Fibroblast of pulmonary artery (primary cell): ENCODE results near the gene PFDN2.

Experiments
- DNase-seq: peaks from one replicate; pipeline ENCODE4 v3.0.0-alpha.2; 2010; ENCODE audit warnings: low read depth
- H3K4me3 ChIP-seq: replicated peaks from 2 replicates; pipeline ENCODE4 v1.5.1; 2011; ENCODE audit warnings: low read depth, mild to moderate bottlenecking, control low read depth, low read length, moderate library complexity
- TF ChIP-seq, protein P1 (sequence below): IDR thresholded peaks from 2 replicates; pipeline ENCODE4 v1.5.1; 2011; ENCODE audit warnings: mild to moderate bottlenecking, control low read depth, low read length, inconsistent platforms; ENCODE audit errors: missing control alignments

Gene PFDN2

DNA sequence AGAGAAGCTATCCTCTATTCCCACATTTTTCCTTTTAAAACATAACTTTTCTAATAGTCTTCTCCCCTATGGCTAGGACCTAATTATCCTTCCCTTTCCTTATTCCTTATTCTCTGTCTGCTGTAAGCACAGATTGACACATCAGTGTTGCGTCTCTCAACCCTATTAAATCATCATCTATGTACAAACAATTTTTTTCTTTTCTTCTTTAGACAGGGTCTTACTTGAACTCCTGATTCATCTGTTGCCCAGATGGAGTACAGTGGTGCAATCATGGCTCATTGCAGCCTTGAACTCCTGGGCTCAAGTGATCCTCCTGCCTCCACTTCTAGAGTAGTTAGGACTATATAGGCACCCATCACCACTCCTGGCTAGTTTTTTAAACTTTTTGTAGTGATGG lies 11.4 kb downstream of the PFDN2 start:
- DNase-seq: no peak
- no peak overlapping the region for H3K4me3 ChIP-seq
- TF ChIP-seq, protein P1, sequence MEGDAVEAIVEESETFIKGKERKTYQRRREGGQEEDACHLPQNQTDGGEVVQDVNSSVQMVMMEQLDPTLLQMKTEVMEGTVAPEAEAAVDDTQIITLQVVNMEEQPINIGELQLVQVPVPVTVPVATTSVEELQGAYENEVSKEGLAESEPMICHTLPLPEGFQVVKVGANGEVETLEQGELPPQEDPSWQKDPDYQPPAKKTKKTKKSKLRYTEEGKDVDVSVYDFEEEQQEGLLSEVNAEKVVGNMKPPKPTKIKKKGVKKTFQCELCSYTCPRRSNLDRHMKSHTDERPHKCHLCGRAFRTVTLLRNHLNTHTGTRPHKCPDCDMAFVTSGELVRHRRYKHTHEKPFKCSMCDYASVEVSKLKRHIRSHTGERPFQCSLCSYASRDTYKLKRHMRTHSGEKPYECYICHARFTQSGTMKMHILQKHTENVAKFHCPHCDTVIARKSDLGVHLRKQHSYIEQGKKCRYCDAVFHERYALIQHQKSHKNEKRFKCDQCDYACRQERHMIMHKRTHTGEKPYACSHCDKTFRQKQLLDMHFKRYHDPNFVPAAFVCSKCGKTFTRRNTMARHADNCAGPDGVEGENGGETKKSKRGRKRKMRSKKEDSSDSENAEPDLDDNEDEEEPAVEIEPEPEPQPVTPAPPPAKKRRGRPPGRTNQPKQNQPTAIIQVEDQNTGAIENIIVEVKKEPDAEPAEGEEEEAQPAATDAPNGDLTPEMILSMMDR: no peak

DNA sequence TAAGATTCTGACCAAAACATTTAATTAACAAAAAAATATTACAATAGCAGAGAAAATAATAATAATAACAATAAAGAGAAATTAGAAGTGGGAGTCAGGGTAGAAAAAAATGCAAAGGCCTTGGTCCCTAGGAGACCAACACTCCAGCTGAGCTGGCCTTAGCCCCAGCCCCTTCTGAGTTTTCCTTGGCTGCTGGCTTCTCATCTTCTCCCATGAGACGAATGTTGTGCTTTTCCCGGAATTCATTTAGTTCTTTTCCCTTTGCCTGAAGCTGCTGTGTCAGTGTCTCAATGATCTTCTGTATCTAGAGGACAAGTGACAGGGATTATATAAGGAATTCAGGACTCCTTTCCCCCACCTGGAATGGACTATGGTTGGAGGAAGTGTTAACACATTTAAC lies 17.3 kb downstream of the PFDN2 start:
- DNase-seq: no peak
- TF ChIP-seq, protein P1: no peak
- no peak overlapping the region for H3K4me3 ChIP-seq

DNA sequence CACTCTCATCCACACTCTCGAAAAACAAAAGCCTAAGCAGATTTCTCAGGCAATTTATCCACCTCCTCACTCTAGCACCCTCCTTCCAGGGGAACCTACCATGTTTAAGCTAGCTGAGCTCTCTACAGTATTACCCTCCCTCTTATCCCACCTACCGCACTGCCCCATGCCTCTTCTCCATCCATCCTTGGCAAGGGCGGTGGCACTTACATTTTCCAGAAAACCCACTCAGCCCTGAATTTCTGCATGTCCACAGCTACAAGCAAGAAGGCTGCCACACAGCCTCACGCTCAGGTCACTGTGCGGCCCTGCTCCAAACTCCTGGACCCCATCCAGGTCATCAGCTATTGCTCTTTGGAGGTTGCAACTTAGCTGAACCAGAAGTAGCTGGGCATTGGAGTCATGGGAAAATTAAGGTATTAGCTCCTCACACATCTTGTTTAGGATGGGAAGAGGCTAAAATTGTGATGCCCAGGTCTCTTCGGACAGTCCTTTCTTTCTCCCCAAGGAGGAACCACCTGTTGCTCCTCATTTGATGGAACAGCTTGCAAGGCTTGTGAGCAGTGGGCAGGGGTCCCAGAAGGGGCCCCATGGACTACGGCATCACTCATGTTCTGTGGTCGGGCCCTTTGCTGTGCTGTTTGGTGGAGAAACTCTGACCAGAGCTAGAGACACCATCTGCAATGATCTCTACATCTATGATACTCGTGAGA lies 18.6 kb downstream of the PFDN2 start:
- peak overlapping the region; percentile 67 for H3K4me3 ChIP-seq
- TF ChIP-seq, protein P1: no peak
- no peak for DNase-seq

DNA sequence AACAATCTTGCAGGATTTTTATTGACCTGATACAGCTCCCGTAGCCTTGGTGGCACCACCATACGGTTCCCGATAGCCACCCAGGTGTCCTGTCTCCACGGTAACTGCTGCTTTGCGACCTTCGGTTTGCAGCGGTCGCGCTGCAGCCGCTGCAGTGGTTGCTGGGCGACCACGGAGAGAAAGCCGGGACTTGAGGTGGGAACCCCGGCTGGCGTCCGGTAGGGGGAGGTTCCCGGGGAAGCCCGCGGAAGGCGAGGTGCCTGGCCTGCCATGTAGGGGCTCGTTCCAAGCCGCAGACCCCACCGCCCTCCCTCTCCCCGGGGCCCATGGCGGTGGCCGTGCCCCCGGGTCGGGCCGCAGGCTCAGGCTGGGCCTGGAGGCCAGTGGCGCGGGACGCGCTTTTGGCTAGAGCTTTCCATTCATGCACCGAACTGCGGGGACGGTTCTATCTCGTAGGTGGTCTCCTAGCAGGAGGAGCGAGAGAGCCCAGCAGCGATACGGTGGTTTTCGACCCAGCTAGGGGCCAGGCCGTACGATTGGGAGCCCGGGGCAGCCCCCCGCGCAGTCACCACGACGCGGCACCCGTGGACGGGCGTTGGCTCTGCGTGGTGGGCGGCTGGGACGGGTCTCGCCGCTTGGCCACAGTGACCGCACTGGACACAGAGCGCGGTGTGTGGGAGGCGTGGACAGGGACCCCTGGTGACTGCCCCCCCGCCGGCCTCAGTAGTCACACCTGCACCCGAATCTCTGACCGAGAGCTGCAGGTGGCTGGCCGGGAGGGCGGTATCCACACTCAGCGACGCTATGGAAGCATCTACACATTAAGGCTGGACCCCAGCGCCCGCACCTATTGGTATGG lies 19.4 kb downstream of the PFDN2 start, which contains the start of gene KLHDC9:
Gene KLHDC9, plus strand, starts transcription at position 152 of the 859 bp plus-strand sequence. Its CDS starts 175 bp downstream, at position 327.
- DNase-seq: peak; percentile 79
- TF ChIP-seq, protein P1: no peak
- peak within 1 kb of the TSS; percentile 67 for H3K4me3 ChIP-seq

DNA sequence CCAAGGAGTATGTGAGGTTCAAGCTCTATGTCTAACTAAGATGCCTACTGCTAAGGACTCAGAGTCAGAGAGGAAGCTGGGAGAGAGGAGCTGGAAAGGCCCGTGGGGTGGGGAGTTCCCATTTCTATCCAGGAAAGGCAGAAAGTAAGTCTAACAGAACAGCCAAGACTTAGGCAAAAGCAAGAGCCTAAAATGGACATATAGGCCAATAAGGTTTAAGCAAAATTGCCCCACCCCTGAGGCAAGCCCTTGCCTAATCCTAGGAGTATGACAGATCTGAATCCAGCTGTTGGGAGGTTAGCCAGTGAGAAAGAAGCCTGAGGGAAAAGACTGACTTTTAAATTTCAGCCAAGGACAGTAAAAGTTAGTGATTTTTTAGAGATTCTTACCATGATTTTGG lies 21.3 kb downstream of the PFDN2 start:
- H3K4me3 ChIP-seq: no peak overlapping the region
- TF ChIP-seq, protein P1: no peak
- DNase-seq: peak; percentile 83

DNA sequence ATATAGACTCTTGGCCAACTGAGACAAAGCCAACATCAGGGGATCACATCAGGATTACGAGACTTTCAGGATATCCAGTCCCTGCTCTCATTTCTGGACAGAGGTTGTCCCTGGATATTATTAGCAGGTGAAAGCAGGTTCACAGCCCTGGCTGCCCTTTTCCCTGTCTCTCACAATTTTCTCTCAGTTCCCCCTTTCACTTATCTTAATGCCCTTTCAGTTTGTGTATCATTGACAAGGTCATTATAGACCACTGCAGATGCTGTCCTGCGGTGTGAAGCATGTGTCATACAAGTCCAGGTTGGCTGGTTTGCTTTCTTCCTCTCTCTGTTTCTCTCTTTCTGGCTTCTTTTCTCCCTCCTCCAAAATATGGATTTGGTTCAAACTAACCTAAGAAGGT lies 21.8 kb downstream of the PFDN2 start:
- no peak for DNase-seq
- TF ChIP-seq, protein P1: no peak
- H3K4me3 ChIP-seq: no peak overlapping the region
